HPDE6-E6E7 (cell line): ENCODE results near the gene CCDC183.
"Not testable (repeated sequence)": the region's sequence is repeated elsewhere in the genome, so short reads cannot be mapped to it uniquely, and the experiment has no call there.

Experiments used
- DNase-seq: peaks from one replicate; pipeline ENCODE4 v3.0.0; 2011; ENCODE audit warnings: missing footprints; ENCODE audit errors: extremely low spot score

CCDC183 gene

GRCh38 chr9:136824496-136825225 is 28.5 kb downstream of the CCDC183 start:
- DNase-seq = no peak

DNA sequence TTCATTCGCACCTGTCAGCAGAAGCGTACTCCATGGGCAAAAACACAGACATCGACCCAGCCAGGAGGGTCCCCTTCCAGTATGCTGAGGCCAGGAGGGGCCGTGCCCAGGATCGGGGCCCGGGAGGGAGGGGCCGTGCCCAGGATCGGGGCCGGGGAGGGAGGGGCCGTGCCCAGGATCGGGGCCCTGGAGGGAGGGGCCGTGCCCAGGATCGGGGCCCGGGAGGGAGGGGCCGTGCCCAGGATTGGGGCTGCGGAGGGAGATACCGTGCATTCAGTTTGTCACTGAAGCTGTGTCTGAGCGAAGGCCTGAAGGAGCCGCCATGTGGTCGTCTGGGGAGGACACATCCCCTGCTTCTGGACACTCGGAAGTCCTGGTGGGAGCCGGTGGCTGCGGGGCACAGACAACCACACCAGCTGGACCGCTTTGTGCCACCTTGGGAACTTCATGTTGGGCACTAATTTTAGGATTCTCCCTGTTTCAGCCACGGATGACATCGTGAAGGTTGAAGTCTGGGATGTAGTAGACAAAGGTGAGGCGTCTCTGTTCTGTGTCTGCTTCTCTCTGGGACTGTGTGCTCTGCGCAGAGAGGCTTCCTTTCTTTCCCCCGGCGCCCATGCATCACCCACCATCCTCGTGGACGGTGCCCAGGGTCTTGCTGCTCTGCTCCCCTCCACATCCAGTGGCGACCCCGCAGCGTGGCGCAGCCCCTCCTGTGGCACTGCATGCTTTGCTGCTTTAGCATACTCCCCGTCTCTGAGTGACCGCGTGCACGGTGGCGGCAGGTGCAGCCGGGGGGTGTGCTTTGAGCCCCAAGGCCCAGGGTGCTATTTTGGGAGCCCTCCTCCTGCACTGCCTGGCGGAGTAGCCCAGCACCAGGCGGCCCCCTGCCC is 29.4 kb downstream of the CCDC183 start:
- DNase-seq = no peak

DNA sequence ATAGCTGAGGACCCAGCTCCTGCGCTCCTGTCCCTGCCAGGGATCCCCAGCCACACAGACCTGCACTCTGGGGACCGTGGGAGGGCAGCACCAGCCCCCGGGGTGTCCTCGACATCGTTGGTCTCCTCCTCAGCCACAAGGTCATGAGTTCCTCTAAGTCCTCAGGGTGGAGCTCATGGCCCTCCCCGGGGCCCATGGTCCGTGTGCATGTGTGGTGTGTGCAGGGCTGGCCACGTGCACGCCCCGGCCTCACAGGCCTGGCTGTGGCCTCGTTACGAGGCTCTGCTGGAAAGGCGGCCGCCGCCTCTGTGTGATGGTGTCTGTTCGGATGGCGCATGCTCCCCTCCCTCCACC is 30.0 kb downstream of the CCDC183 start:
- no peak for DNase-seq

DNA sequence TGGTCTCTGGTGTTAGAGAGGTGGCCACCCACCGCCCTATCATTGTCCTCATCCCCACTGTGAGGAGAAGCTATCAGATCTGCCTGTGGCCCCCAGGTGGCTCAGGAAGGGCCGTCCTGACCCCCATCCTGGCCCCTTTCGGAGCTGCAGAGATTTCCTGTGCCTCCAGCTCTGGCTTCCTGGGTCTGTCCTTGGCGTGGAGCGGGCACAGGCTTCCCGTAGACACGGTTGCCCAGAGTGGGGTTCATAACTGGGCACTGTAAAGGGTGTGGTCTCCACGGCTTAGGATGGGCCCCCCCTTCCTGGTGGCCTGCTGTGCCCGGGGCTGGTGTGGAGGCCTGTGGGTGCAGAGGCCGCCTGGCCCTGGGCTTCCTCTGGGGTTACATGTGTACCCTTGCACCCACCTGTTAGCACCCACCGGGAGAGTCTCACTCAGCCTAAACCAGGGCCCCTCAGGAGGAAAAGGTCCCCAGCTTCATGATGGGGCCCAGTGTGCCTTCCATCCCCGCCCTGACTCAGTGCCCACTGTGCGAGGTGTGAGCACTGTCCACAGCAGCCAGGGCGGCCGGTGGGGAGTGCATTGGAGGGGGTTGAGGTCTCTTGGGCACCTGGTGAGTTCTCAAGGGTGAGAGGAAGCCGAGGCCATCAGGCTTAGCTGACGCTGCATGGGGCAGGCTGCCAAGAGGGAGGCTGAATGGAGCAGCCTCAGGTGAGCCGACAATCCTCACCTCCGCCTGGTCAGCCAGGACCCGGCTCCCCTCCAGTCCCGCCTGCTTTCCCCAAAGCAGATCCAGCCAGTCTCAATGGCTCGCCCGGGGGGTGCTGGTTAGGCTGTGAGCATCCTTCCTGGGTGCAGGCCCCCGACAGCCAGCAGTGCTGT is 30.8 kb downstream of the CCDC183 start:
- DNase-seq = no peak

DNA sequence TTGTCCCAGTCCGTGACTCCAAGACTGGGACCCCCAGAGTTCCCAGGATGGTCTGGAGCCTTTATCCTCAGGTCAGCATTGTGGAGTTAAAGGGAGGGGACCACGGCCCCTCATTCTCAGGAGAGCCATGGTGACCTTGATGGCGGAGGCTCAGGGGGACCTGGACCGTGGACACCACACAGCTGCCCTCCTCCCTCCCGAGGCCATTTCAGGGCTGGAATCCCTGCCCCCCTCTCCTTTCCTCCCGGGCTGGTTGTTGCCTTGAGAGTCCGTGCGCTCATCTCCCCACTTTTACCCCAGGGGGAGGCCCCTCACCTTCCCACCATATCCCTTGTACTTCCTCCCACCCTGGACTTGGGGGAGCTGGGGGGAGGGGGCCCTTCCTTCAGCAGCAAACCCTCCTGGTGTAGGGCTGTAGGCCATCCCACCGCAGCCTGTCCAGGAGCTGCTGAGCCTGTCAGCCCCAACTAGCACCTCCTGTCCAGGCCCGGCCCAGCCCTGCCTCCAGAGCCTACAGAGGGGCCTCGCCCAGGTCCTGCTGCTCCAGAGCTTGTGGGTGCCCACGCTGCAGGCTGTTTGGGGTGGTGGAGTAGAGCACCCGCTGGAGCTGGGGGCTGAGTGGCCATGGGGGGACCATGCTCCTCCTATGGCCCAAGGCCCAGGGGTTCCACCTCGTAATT is 31.8 kb downstream of the CCDC183 start:
- DNase-seq = no peak

- DNase-seq = no peak
These were observed 32.5 kb downstream of the CCDC183 start for GRCh38 chr9:136828474-136829140.

GRCh38 chr9:136829412-136829811 is 33.3 kb downstream of the CCDC183 start:
- no peak for DNase-seq

- no peak for DNase-seq
These were observed 34.1 kb downstream of the CCDC183 start for GRCh38 chr9:136829981-136830885.

- DNase-seq = no peak
These were observed 35.0 kb downstream of the CCDC183 start for GRCh38 chr9:136831002-136831719.

GRCh38 chr9:136831720-136832104 is 35.6 kb downstream of the CCDC183 start:
- DNase-seq = no peak

DNA sequence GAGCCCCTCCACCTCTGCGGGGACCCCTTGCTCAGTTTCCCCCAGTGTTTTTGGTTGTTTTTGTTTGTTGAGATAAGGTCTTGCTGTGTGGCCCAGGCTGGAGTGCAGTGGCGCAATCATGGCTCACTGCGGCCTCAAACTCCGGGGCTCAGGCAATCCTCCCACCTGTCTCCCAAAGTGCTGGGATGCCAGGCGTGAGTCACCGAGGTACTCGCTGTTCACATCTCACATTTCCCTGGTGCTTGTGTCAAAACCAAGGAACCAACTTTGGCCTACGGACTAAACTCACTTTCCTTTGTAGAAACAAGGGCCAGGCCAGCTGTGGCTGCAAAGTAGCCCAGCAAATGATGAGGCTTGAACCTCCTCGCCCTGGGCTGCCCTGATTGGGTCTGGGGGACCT is 36.4 kb downstream of the CCDC183 start:
- DNase-seq = no peak

- not testable (repeated sequence) for DNase-seq
These were observed 37.4 kb downstream of the CCDC183 start for GRCh38 chr9:136833381-136834048.

- DNase-seq = no peak
These were observed 39.2 kb downstream of the CCDC183 start for GRCh38 chr9:136835162-136835931.

DNA sequence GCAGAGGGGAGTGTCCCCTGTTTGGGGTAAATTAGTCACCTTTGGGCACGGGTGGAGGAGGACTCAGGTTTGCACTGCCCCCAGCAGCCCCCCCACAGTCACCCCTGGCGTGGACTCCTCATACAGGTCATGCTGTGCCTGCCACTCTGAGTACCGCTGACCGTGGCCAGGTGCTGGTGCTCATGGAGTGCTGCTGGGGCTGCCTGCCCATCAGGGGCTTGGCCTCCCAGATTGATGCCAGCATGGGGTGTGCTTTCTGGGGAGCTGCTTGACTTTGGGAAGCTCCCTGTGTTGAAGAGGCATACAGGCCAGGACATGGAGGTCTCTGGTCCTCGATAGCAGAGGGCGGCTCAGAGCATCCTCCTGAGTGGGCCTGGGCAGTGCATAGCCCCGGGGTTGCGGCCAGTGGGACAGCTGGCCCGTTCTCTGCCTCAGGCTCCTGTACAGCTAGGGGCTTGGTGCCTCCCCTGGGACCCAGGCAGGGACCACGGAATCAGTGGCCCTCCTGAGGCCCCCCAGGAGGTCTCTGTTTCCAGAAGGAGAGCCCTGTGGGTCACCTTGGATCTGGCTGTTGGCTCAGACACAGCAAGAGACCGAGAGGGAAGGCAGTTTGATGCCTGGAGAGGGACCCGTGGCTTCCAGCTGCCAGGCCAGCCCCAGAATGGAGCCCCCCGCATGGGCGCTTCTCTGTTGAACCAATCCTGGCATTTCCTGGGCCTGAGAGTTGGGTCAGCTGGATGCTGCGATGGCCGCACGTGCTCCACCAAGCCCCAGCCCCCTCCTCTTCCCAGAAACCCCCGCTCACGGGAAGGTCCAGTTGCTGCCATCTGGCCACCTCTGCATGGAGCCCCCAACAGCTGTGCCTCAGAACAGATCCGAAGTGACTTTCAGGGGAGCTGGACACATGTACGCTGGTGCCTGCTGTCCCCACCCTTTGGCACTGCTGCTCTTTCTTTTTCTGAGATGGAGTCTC is 40.1 kb downstream of the CCDC183 start:
- no peak for DNase-seq

- DNase-seq = no peak
These were observed 41.2 kb downstream of the CCDC183 start for GRCh38 chr9:136837146-136837855.

DNA sequence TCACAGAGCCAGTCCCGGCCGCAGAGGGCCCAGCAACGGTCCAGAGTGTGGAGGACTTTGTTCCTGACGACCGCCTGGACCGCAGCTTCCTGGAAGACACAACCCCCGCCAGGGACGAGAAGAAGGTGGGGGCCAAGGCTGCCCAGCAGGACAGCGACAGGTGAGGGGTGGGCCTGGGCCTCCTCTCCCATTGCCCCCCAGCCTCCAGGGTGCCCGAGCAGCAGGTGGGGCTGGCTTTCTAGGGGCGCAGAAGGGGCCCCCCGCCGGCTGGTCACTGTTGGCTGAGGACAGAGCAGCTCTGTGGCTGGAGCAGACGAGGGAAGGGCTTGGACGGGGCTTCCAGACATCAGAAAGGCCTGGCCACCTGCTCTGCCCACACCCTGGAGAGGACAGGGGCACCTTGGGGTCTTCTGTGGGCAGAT is 41.7 kb downstream of the CCDC183 start:
- not testable (repeated sequence) for DNase-seq
